OCI-LY1 (cell line): ENCODE data around the gene GDF15.
"Not testable (repeated sequence)": the region's sequence is repeated elsewhere in the genome, so short reads cannot be mapped to it uniquely, and the experiment has no call there.

Source experiments
- H2AFZ ChIP-seq: fragments of 200-600 bp; sonication (generic), shearing (Covaris generic); 2 replicates; pipeline ENCODE4 v1.6.0; 2014; ENCODE audit warnings: antibody characterized with exemption, mild to moderate bottlenecking, low read length
- H3F3A ChIP-seq: fragments of 200-600 bp; sonication (generic), shearing (Covaris generic); 2 replicates; pipeline ENCODE4 v1.6.0; 2014; ENCODE audit warnings: mild to moderate bottlenecking, antibody characterized with exemption, low read length, moderate library complexity; ENCODE audit not compliant: insufficient read depth
- H3K27ac ChIP-seq: fragments of 200-600 bp; sonication (generic); 2 replicates; pipeline ENCODE4 v1.5.1; 2014; ENCODE audit warnings: low read length, mixed run types, mild to moderate bottlenecking, low read depth; ENCODE audit not compliant: poor library complexity, severe bottlenecking
- H3K27me3 ChIP-seq: fragments of 200-600 bp; sonication (generic); 2 replicates; pipeline ENCODE4 v1.6.0; 2014; ENCODE audit warnings: antibody characterized with exemption, mild to moderate bottlenecking, low read length, moderate library complexity; ENCODE audit not compliant: insufficient read depth
- H3K36me3 ChIP-seq: fragments of 200-600 bp; sonication (generic); 2 replicates; pipeline ENCODE4 v1.6.1; 2014; ENCODE audit warnings: mild to moderate bottlenecking, antibody characterized with exemption, low read length, moderate library complexity, mixed read lengths; ENCODE audit not compliant: insufficient read depth
- H3K4me1 ChIP-seq: fragments of 200-600 bp; sonication (generic); 2 replicates; pipeline ENCODE4 v1.5.1; 2014; ENCODE audit warnings: mild to moderate bottlenecking, low read length, moderate library complexity; ENCODE audit not compliant: insufficient read depth, severe bottlenecking
- H3K4me2 ChIP-seq: fragments of 200-600 bp; sonication (generic), shearing (Covaris generic); 2 replicates; pipeline ENCODE4 v1.6.1; 2014; ENCODE audit warnings: low read length
- H3K4me3 ChIP-seq: fragments of 200-600 bp; sonication (generic); 2 replicates; pipeline ENCODE4 v1.5.1; 2014; ENCODE audit warnings: low read length, low read depth, mild to moderate bottlenecking, mixed read lengths; ENCODE audit not compliant: poor library complexity, severe bottlenecking
- H3K79me2 ChIP-seq: fragments of 200-600 bp; shearing (Covaris generic); 2 replicates; pipeline ENCODE4 v1.6.1; 2016; ENCODE audit warnings: mixed run types, low read length, mixed read lengths; ENCODE audit not compliant: insufficient read depth
- H3K9ac ChIP-seq: fragments of 200-600 bp; sonication (generic), shearing (Covaris generic); 2 replicates; pipeline ENCODE4 v1.6.1; 2014; ENCODE audit warnings: mild to moderate bottlenecking, low read length, mixed read lengths
- H3K9me2 ChIP-seq: fragments of 200-600 bp; sonication (generic), shearing (Covaris generic); 2 replicates; pipeline ENCODE4 v1.6.1; 2014; ENCODE audit warnings: low read depth, mild to moderate bottlenecking, low read length, mixed read lengths
- H3K9me3 ChIP-seq: fragments of 200-600 bp; shearing (Covaris generic); 2 replicates; pipeline ENCODE4 v1.6.1; 2014; ENCODE audit warnings: low read length, mixed read lengths
- H4K20me1 ChIP-seq: fragments of 200-600 bp; sonication (generic), shearing (Covaris generic); 2 replicates; pipeline ENCODE4 v1.6.0; 2016; ENCODE audit warnings: mild to moderate bottlenecking, low read length; ENCODE audit not compliant: insufficient read depth
- CTCF ChIP-seq: fragments of 200-600 bp; sonication (generic), shearing (Covaris generic); IDR thresholded peaks from 2 replicates; pipeline ENCODE4 v1.5.1; 2017; ENCODE audit warnings: mild to moderate bottlenecking, antibody characterized with exemption, low read length, moderate library complexity, mixed read lengths
- EZH2 ChIP-seq: fragments of 200-600 bp; sonication (generic), shearing (Covaris generic); IDR thresholded peaks from 2 replicates; pipeline ENCODE4 v1.8.0; 2017; ENCODE audit warnings: borderline replicate concordance, mixed run types, mild to moderate bottlenecking, antibody characterized with exemption, low read length, moderate library complexity, mixed read lengths

GDF15 gene

GRCh38 chr19:18350490-18350889, 35.5 kb upstream of the GDF15 start:
- H3K36me3 ChIP-seq, result peaks cover 4% of the 10 kb centered on the region; the same call in 1 of the 2 replicates
- H3K4me3 ChIP-seq, result no peak overlapping the region
- H3K4me1 ChIP-seq, result no peaks in the 10 kb centered on the region
- no peak for TF ChIP-seq CTCF
- TF ChIP-seq EZH2, result no peak
- no peaks in the 10 kb centered on the region for H3K27me3 ChIP-seq
- H3K27ac ChIP-seq, result no peak overlapping the region
- no peaks in the 10 kb centered on the region for H4K20me1 ChIP-seq
- H3F3A ChIP-seq, result no peaks in the 10 kb centered on the region
- H2AFZ ChIP-seq, result no peak overlapping the region
- no peaks in the 10 kb centered on the region for H3K9me3 ChIP-seq
- H3K9me2 ChIP-seq, result no peaks in the 10 kb centered on the region
- no peaks in the 10 kb centered on the region for H3K79me2 ChIP-seq
- H3K9ac ChIP-seq, result no peak overlapping the region
- no peak overlapping the region for H3K4me2 ChIP-seq

- Histone ChIP-seq H3K27me3 (no peaks in the 10 kb centered on the region), H3K4me2 (no peak overlapping the region), H3K9me2 (no peaks in the 10 kb centered on the region), H4K20me1 (no peaks in the 10 kb centered on the region), H3K4me1 (no peaks in the 10 kb centered on the region), H3K27ac (no peak overlapping the region), H3K36me3 (peaks cover 4% of the 10 kb centered on the region), H3K79me2 (no peaks in the 10 kb centered on the region), H3K9me3 (no peaks in the 10 kb centered on the region), H3F3A (no peaks in the 10 kb centered on the region), H3K9ac (no peak overlapping the region), H3K4me3 (no peak overlapping the region), H2AFZ (no peak overlapping the region)
- TF ChIP-seq EZH2 (no peak), CTCF (no peak)
Observed at GRCh38 chr19:18351544-18351943, 34.4 kb upstream of the GDF15 start.

- Histone ChIP-seq H4K20me1 (no peaks in the 10 kb centered on the region), H3K27me3 (no peaks in the 10 kb centered on the region), H3F3A (no peaks in the 10 kb centered on the region), H3K4me1 (no peaks in the 10 kb centered on the region), H3K36me3 (peaks cover 17% of the 10 kb centered on the region), H3K9me2 (no peaks in the 10 kb centered on the region), H3K9ac (no peak overlapping the region), H3K27ac (no peak overlapping the region), H3K79me2 (no peaks in the 10 kb centered on the region), H3K9me3 (no peaks in the 10 kb centered on the region), H3K4me2 (no peak overlapping the region), H3K4me3 (no peak overlapping the region), H2AFZ (no peak overlapping the region)
- TF ChIP-seq EZH2 (no peak), CTCF (no peak)
Observed at GRCh38 chr19:18353378-18354005, 32.5 kb upstream of the GDF15 start.

- H3K79me2 ChIP-seq, H3K27me3 ChIP-seq, H2AFZ ChIP-seq, H3K4me1 ChIP-seq, H4K20me1 ChIP-seq, H3K4me3 ChIP-seq, H3K27ac ChIP-seq, H3K9me2 ChIP-seq, H3K9ac ChIP-seq, H3K9me3 ChIP-seq, H3F3A ChIP-seq, H3K4me2 ChIP-seq: not testable (repeated sequence)
- H3K36me3 ChIP-seq, result peaks cover 17% of the 10 kb centered on the region
Observed at GRCh38 chr19:18354743-18355142, 31.2 kb upstream of the GDF15 start.
